H1 (cell line): Measurements from ENCODE around the gene CHTF18. TPM values are rescaled to one million over a fixed set of nuclear protein-coding genes. Genes with fewer than 3 reads are reported as not detected.

Source experiments
- CTCF ChIA-PET: fragments of 300-600 bp; sonication (Branson Sonifier 250); formaldehyde crosslinking; loops from one replicate; lab custom pipeline; 2021; ENCODE audit not compliant: partially characterized antibody; lab: Charles Lee
- POLR2A ChIA-PET: fragments of 300-600 bp; sonication (Branson Sonifier 250); formaldehyde crosslinking; loops from one replicate; lab custom pipeline; 2021; ENCODE audit warnings: inconsistent platforms; ENCODE audit not compliant: partially characterized antibody; lab: Charles Lee
- DNase-seq, 2 experiments: peaks; one replicate each; pipeline versions ENCODE4 v3.0.0 to v3.0.0-alpha.2; 2010 to 2022; ENCODE audit warnings: low spot score in 2 of 2, low read depth in 1 of 2, mixed read lengths in 1 of 2
- FAIRE-seq: peaks from 2 replicates; lab custom pipeline; 2011; peaks lifted over from hg19 to GRCh38; lab: Jason Lieb, UNC
- H2AFZ ChIP-seq: 2 replicates; pipeline ENCODE4 v1.8.1; 2012; ENCODE audit warnings: low read length, inconsistent platforms
- H2AK5ac ChIP-seq: 2 replicates; pipeline ENCODE4 v1.6.1; 2013; ENCODE audit warnings: low read depth, low read length
- H2BK120ac ChIP-seq: replicated peaks from 2 replicates; pipeline ENCODE3; 2013; ENCODE audit warnings: low read depth, low read length, inconsistent platforms
- H2BK12ac ChIP-seq: 2 replicates; pipeline ENCODE4 v1.6.1; 2013; ENCODE audit warnings: low read depth, low read length
- H2BK15ac ChIP-seq: 2 replicates; pipeline ENCODE4 v1.6.1; 2013; ENCODE audit warnings: low read length
- H2BK20ac ChIP-seq: 2 replicates; pipeline ENCODE4 v1.6.1; 2013; ENCODE audit warnings: low read length
- H2BK5ac ChIP-seq: 2 replicates; pipeline ENCODE4 v1.6.1; 2013; ENCODE audit warnings: low read depth, low read length
- H3K14ac ChIP-seq: 2 replicates; pipeline ENCODE4 v1.6.1; 2013; ENCODE audit warnings: inconsistent platforms; ENCODE audit not compliant: insufficient read length
- H3K18ac ChIP-seq: 2 replicates; pipeline ENCODE4 v1.6.1; 2013; ENCODE audit warnings: low read length; ENCODE audit errors: extremely low read depth
- H3K23ac ChIP-seq: 2 replicates; pipeline ENCODE4 v1.6.1; 2013; ENCODE audit warnings: inconsistent platforms; ENCODE audit not compliant: insufficient read length
- H3K23me2 ChIP-seq: 2 replicates; pipeline ENCODE4 v1.6.1; 2013; ENCODE audit warnings: low read depth, low read length
- H3K27ac ChIP-seq: 2 replicates; pipeline ENCODE4 v1.6.1; 2011; ENCODE audit warnings: low read depth, low read length, inconsistent platforms
- H3K27me3 ChIP-seq, 4 experiments: replicated peaks in 1 of 4; 1 replicate in 1 of 4; 2 replicates in 3 of 4; pipeline versions ENCODE4 v1.6.1 to v1.8.1; 2011 to 2013; ENCODE audit warnings: low read length in 3 of 4, mild to moderate bottlenecking in 3 of 4, inconsistent platforms in 2 of 4, mixed read lengths in 2 of 4, moderate library complexity in 1 of 4; ENCODE audit not compliant: control insufficient read depth in 3 of 4, insufficient read depth in 3 of 4; ENCODE audit errors: extremely low read depth in 1 of 4
- H3K36me3 ChIP-seq, 4 experiments: 2 replicates each; pipeline versions ENCODE4 v1.6.1 to v1.8.1; 2011 to 2013; ENCODE audit warnings: mild to moderate bottlenecking in 4 of 4, low read length in 3 of 4, moderate library complexity in 2 of 4, control low read depth in 1 of 4, inconsistent platforms in 1 of 4; ENCODE audit not compliant: insufficient read depth in 4 of 4, control insufficient read depth in 2 of 4
- H3K4ac ChIP-seq: replicated peaks from 2 replicates; pipeline ENCODE3; 2013; ENCODE audit warnings: low read length, low read depth, mixed read lengths, inconsistent platforms; ENCODE audit not compliant: insufficient read length
- H3K4me1 ChIP-seq, 4 experiments: replicated peaks in 1 of 4; 1 replicate in 1 of 4; 2 replicates in 3 of 4; pipeline versions ENCODE4 v1.6.1 to v1.8.1; 2011 to 2013; ENCODE audit warnings: low read length in 3 of 4, inconsistent platforms in 2 of 4, mixed read lengths in 1 of 4; ENCODE audit not compliant: insufficient read depth in 4 of 4, control insufficient read depth in 3 of 4
- H3K4me2 ChIP-seq, 2 experiments: 2 replicates each; pipeline versions ENCODE4 v1.6.1 to v1.8.1; 2011 to 2013; ENCODE audit warnings: low read depth in 2 of 2, low read length in 2 of 2, control low read depth in 1 of 2, inconsistent platforms in 1 of 2, mild to moderate bottlenecking in 1 of 2; ENCODE audit not compliant: insufficient read depth in 1 of 2
- H3K4me3 ChIP-seq, 4 experiments: fragments of 200-600, 300-600 bp in 1 of 4; sonication (generic), shearing (Covaris generic), sonication (Bioruptor Twin) in 1 of 4; 2 replicates each; pipeline versions ENCODE4 v1.5.1 to v1.8.1; 2011 to 2016; ENCODE audit warnings: low read length in 4 of 4, low read depth in 3 of 4, control low read depth in 2 of 4, inconsistent platforms in 2 of 4, mild to moderate bottlenecking in 2 of 4, mixed read lengths in 1 of 4, moderate library complexity in 1 of 4; ENCODE audit not compliant: insufficient read depth in 2 of 4; ENCODE audit errors: extremely low read depth in 1 of 4
- H3K56ac ChIP-seq: replicated peaks from 2 replicates; pipeline ENCODE3; 2013; ENCODE audit warnings: low read depth, mild to moderate bottlenecking, mixed read lengths, low read length, inconsistent platforms; ENCODE audit not compliant: insufficient read length
- H3K79me1 ChIP-seq: 2 replicates; pipeline ENCODE4 v1.6.1; 2013; ENCODE audit warnings: low read depth, low read length, control low read depth
- H3K79me2 ChIP-seq, 2 experiments: 2 replicates each; pipeline versions ENCODE4 v1.6.1 to v1.8.1; 2012 to 2013; ENCODE audit warnings: low read length in 2 of 2, mild to moderate bottlenecking in 2 of 2, inconsistent platforms in 1 of 2; ENCODE audit not compliant: insufficient read depth in 2 of 2, control insufficient read depth in 1 of 2
- H3K9ac ChIP-seq, 4 experiments: replicated peaks in 1 of 4; 1 replicate in 1 of 4; 2 replicates in 3 of 4; pipeline versions ENCODE4 v1.6.1 to v1.8.1; 2011 to 2013; ENCODE audit warnings: low read depth in 3 of 4, low read length in 3 of 4, control low read depth in 2 of 4, mild to moderate bottlenecking in 2 of 4, moderate library complexity in 2 of 4, inconsistent platforms in 1 of 4; ENCODE audit errors: extremely low read depth in 1 of 4
- H3K9me3 ChIP-seq, 2 experiments: 2 replicates each; pipeline versions ENCODE4 v1.6.1 to v1.8.1; 2012 to 2013; ENCODE audit warnings: mild to moderate bottlenecking in 2 of 2, moderate library complexity in 2 of 2, control low read depth in 1 of 2, inconsistent platforms in 1 of 2, low read depth in 1 of 2, low read length in 1 of 2, mixed read lengths in 1 of 2; ENCODE audit not compliant: insufficient read depth in 2 of 2
- H4K20me1 ChIP-seq, 2 experiments: replicated peaks in 1 of 2; 2 replicates each; pipeline versions ENCODE3 to v1.8.1; 2011 to 2013; ENCODE audit warnings: inconsistent platforms in 2 of 2, low read length in 2 of 2, mild to moderate bottlenecking in 1 of 2; ENCODE audit not compliant: insufficient read depth in 2 of 2, control insufficient read depth in 1 of 2
- H4K5ac ChIP-seq: 2 replicates; pipeline ENCODE4 v1.6.1; 2013; ENCODE audit warnings: low read length, low read depth, mixed read lengths, inconsistent platforms; ENCODE audit not compliant: insufficient read length
- H4K8ac ChIP-seq: 2 replicates; pipeline ENCODE4 v1.8.0; 2013; ENCODE audit warnings: mild to moderate bottlenecking, moderate library complexity, low read length, inconsistent platforms; ENCODE audit not compliant: insufficient read depth; ENCODE audit errors: extremely low read depth
- H4K91ac ChIP-seq: replicated peaks from 2 replicates; pipeline ENCODE3; 2013; ENCODE audit warnings: low read length, mixed read lengths, inconsistent platforms; ENCODE audit not compliant: insufficient read length
- CHD2 ChIP-seq: IDR thresholded peaks from 2 replicates; pipeline ENCODE4 v1.6.1; 2012; ENCODE audit warnings: low read length, improper control_type of control experiment
- EZH2 ChIP-seq: fragments of 200-600 bp; sonication (generic); IDR thresholded peaks from 2 replicates; pipeline ENCODE4 v1.7.1; 2012; ENCODE audit warnings: low read depth, mild to moderate bottlenecking, moderate library complexity, low read length, inconsistent platforms; ENCODE audit not compliant: severe bottlenecking
- MAFK ChIP-seq: IDR thresholded peaks from 2 replicates; pipeline ENCODE4 v1.6.1; 2012; ENCODE audit warnings: low read depth, mild to moderate bottlenecking, improper control_type of control experiment, low read length
- YY1 ChIP-seq: IDR thresholded peaks from 2 replicates; pipeline ENCODE4 v1.6.1; 2011; ENCODE audit warnings: low read depth, mild to moderate bottlenecking, low read length
- WGBS, 2 experiments: shearing (Covaris generic) in 1 of 2; methylation state at CpG; one replicate each; pipeline versions ENCODE4 v1.1.6 to v1.1.7; 2013 to 2015; ENCODE audit warnings: low lambda C conversion rate in 2 of 2, mixed read lengths in 2 of 2, inconsistent platforms in 1 of 2, low coverage in 1 of 2, missing lambda C conversion rate in 1 of 2; ENCODE audit not compliant: insufficient replicate concordance in 2 of 2, insufficient coverage in 1 of 2, insufficient read length in 1 of 2; ENCODE audit errors: extremely low coverage in 1 of 2, missing lambda C conversion rate in 1 of 2; 5-methylcytosine and 5-hydroxymethylcytosine counted together
- polyA plus RNA-seq, 7 experiments: library from polyadenylated mRNA; depleted of rRNA in 3 of 7; stranded (reverse) in 5 of 7; unstranded in 2 of 7; fragments of >200 nt in 5 of 7; fragments of 200-250 nt in 2 of 7; gene quantifications; 1 replicate in 5 of 7; 2 replicates in 1 of 7; 4 replicates in 1 of 7; pipeline versions ENCODE4 v1.2.1 to v1.2.3, GENCODE V29; 2011 to 2013; ENCODE audit warnings: missing spikeins in 2 of 7, mixed read lengths in 2 of 7
- total RNA-seq: library from RNA; stranded (reverse); fragmentation: NEBNext Ultra II Directional; extraction: Animal tissue kit (Norgen Biotek cat#: 25700); gene quantifications from 2 replicates; pipeline ENCODE4 v1.2.1, GENCODE V29; 2021

Gene CHTF18
- total and polyA plus RNA-seq, 2 of the 8 experiments (the other 6 are each of a cell fraction or from before 2014, with no cell fraction given), result 75.3 to 104 TPM

DNA sequence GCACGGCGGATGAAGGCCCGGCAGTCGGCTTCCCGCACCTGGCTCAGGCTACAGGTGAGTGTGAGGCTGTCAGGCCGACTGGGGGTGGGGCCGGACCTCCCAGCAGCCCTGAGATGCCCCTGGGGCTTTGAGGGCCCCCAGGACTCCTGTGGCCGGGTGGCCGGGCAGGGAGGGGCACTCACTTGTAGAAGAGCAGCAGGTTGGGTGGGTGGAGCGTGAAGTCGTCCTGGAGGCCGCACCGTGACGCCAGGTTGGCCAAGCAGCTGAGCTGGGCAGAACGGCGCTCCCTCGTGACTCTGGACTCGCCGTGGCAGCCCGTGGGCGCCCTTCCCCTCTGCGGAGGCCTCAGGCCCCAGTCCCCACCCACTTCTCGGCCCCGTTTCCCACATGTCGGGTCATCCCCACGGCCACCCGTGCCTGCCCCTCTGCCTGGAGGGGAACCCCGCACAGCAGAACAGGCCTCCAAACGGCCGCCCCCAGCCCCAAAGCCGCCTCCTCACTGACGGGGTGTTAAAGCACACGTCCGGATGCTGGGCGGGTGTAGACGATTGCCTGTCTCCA lies 13.1 kb upstream of the CHTF18 start:
- Histone ChIP-seq H2AFZ (no peak overlapping the region), H3K4me1 (no peaks in the 10 kb centered on the region), H3K79me2 (no peaks in the 10 kb centered on the region), H4K91ac (no peak overlapping the region), H2BK15ac (no peak overlapping the region), H3K23ac (no peak overlapping the region), H3K18ac (no peak overlapping the region), H3K14ac (no peak overlapping the region), H3K9me3 (no peaks in the 10 kb centered on the region), H3K4me3 (no peak overlapping the region), H3K23me2 (no peaks in the 10 kb centered on the region; the same call in 1 of the 2 replicates), H3K27me3 (peaks cover 0 to 2% (median under 1%) of the 10 kb centered on the region in 4 experiments; a peak in 3 of 7 replicates), H4K5ac (no peak overlapping the region), H3K36me3 (no peaks in the 10 kb centered on the region), H2BK120ac (no peak overlapping the region), H2BK5ac (no peak overlapping the region), H2AK5ac (no peak overlapping the region), H3K79me1 (no peaks in the 10 kb centered on the region), H2BK12ac (no peak overlapping the region), H3K9ac (no peak overlapping the region), H3K4ac (no peak overlapping the region), H3K56ac (no peak overlapping the region), H4K20me1 (peaks cover 0 to 2% of the 10 kb centered on the region in 2 experiments), H2BK20ac (0 out of 2 replicates have a peak overlapping the region, but pooled peaks have one; percentile 61), H3K4me2 (no peak overlapping the region), H4K8ac (no peak overlapping the region), H3K27ac (no peak overlapping the region)
- ChIA-PET CTCF (interaction anchor here (1.2 to 6.0 kb wide), 2 partner anchors 10 to 59 kb away, joined by 3 to 35 read pairs; no protein-coding TSS in a partner anchor), POLR2A (interaction anchor here (0.9 to 2.1 kb wide), 2 partner anchors 25 to 28 kb away, joined by 3 to 7 read pairs; no protein-coding TSS in a partner anchor)
- FAIRE-seq (no peak), DNase-seq (no peak)
- TF ChIP-seq EZH2 (no peak), MAFK (no peak), CHD2 (no peak), YY1 (no peak)
- WGBS, 2 experiments, result 87% methylated on average over 33 of the region's 36 CpGs; no CpG with 5 or more reads in 1 of the 2 experiments
